CD4-positive, alpha-beta T cell treated with Interleukin-6 at 100 ng/mL for 8 hours (primary cell): Measurements from ENCODE around the gene TESK2.
"Not testable (repeated sequence)": the region's sequence is repeated elsewhere in the genome, so short reads cannot be mapped to it uniquely, and the experiment has no call there.

ENCODE experiments used
- DNase-seq: peaks from one replicate; pipeline ENCODE4 v3.0.0-alpha.2; 2020; ENCODE audit warnings: mixed read lengths, low spot score

The TESK2 gene, protein sequence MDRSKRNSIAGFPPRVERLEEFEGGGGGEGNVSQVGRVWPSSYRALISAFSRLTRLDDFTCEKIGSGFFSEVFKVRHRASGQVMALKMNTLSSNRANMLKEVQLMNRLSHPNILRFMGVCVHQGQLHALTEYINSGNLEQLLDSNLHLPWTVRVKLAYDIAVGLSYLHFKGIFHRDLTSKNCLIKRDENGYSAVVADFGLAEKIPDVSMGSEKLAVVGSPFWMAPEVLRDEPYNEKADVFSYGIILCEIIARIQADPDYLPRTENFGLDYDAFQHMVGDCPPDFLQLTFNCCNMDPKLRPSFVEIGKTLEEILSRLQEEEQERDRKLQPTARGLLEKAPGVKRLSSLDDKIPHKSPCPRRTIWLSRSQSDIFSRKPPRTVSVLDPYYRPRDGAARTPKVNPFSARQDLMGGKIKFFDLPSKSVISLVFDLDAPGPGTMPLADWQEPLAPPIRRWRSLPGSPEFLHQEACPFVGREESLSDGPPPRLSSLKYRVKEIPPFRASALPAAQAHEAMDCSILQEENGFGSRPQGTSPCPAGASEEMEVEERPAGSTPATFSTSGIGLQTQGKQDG

GRCh38 chr1:45490626-45491486 is at the start of gene TESK2:
TESK2 (minus strand) TSS chr1:45491163; CDS start chr1:45457785, 33,378 bp downstream.
- peak; percentile 99 for DNase-seq

DNA sequence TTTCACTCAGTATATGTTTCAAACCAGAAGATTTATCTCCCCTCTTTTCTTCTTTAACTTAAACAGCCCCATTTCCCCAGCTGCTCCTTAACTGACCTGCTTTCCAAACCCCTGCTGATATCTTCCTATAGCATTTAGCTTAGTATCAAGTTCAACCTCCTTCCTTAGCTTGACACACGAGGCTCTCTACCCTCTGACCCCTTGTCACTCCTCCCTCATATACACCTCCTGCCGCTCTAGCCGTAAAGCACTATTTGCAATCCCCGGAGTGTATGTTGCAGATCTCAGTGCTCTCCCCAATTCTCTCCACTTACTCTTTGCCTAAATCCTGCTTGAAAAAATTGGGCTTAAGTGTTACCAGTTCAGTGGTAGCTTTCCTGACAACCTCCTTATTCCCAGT is 45.9 kb upstream of the TESK2 start:
- DNase-seq, result no peak

- no peak for DNase-seq
Measured at GRCh38 chr1:45535988-45536766, 45.2 kb upstream of the TESK2 start.

GRCh38 chr1:45531873-45532272 is 40.9 kb upstream of the TESK2 start:
- DNase-seq, result no peak

- DNase-seq, result no peak
Measured at GRCh38 chr1:45530632-45531135, 39.7 kb upstream of the TESK2 start.

- no peak for DNase-seq
Measured at GRCh38 chr1:45526135-45526644, 35.2 kb upstream of the TESK2 start.

DNA sequence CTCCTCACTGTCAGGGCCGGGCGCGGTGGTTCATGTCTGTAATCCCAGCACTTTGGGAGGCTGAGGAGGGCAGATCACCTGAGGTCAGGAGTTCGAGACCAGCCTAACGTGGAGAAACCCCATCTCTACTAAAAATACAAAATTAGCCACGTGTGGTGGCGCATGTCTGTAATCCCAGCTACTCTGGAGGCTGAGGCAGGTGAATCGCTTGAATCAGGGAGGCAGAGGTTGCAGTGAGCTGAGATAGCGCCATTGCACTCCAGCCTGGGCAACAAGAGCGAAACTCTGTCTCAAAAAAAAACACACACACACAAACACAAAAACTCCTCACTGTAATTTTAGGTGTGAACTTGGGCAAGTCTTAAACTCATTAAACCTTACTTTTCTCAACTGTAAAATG is 33.0 kb upstream of the TESK2 start:
- DNase-seq, result not testable (repeated sequence)

DNA sequence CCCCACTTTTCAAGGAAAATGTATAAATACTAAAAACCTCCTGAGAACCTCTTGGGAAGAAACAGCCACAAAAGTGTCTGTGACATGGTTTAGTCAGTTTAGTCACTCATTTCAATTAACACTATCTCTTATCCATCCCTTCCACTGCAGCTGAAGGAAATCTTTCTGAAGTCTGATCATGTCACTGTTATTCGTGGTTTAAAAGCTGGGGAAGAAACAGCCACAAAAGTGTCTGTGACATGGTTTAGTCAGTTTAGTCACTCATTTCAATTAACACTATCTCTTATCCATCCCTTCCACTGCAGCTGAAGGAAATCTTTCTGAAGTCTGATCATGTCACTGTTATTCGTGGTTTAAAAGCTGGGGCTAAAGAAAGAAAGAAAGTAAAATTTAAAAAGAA is 32.6 kb upstream of the TESK2 start:
- not testable (repeated sequence) for DNase-seq

DNA sequence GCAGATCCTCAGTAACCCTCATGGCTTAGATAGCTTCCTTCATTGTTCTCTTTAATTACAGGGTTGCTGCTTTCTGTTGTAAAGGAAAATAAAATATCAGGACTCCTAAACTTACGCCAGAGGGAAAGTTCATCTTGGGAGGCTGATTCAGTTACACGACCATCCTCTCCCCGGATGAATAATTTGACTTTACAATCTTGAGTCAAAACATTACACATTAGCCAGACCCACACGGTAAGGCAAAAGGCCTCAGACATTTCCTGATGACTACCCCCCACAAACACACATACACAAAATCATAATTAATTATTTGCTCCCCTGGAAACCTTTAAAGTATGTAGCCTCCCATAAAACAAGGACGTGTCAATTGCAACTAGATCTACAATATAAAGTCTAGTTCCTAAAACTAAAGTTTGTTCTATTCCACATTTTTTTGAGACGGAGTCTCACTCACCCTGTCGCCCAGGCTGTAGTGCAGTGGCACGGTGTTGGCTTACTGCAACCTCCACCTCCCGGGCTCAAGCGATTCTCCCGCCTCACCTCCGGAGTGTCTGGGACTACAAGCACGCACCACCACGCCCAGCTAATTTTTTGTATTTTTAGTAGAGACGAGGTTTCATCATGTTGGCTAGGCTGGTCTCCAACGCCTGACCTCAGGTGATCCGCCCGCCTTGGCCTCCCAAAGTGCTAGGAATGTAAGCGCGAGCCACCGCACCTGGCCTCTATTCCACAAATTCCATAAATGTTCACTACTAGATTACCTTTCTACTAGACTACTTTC is 31.6 kb upstream of the TESK2 start:
- DNase-seq, result no peak

GRCh38 chr1:45521413-45522323 is 30.7 kb upstream of the TESK2 start, which contains the start of gene PRDX1:
PRDX1 (minus strand) TSS chr1:45521884; CDS start chr1:45519043, 2,841 bp downstream.
- DNase-seq, result peak; percentile 96

- DNase-seq, result not testable (repeated sequence)
Measured at GRCh38 chr1:45519774-45520173, 28.8 kb upstream of the TESK2 start.

- no peak for DNase-seq
Measured at GRCh38 chr1:45518910-45519309, 27.9 kb upstream of the TESK2 start.

- DNase-seq, result not testable (repeated sequence)
Measured at GRCh38 chr1:45518366-45518765, 27.4 kb upstream of the TESK2 start.

DNA sequence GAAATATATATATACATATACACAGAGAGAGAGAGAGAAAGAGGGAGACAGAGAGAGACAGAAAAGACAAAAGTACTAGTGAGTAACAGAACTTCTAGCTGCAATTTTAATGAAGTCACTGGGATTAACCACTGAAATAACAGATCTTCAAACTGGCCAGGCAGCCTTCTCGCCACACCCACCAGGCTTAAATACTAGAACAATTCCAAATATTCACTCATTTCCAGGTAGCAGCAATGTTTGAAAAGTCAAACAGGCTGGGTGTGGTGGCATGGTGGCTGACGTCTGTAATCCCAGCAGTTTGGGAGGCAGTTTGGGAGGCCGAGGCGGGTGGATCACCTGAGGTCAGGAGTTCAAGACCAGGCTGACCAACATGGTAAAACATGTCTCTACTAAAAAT is 25.5 kb upstream of the TESK2 start:
- DNase-seq, result no peak

GRCh38 chr1:45516036-45516435 is 25.1 kb upstream of the TESK2 start:
- no peak for DNase-seq

DNA sequence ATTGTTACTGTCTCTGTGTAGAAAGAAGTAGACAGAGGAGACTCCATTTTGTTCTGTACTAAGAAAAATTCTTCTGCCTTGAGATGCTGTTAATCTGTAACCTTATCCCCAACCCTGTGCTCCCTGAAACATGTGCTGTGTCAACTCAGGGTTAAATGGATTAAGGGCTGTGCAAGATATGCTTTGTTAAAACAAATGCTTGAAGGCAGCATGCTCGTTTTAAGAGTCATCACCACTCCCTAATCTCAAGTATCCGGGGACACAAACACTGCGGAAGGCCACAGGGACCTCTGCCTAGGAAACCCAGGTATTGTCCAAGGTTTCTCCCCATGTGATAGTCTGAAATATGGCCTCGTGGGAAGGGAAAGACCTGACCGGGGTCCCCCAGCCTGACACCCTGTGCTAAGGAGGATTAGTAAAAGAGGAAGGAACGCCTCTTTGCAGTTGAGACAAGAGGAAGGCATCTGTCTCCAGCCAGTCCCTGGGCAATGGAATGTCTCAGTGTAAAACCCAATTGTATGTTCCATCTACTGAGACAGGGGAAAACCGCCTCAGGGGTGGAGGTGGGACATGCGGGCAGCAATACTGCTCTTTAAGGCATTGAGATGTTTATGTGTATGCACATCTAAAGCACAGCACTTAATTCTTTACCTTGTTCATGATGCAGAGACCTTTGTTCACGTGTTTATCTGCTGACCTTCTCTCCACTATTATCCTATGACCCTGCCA is 22.7 kb upstream of the TESK2 start:
- DNase-seq, result not testable (repeated sequence)

DNA sequence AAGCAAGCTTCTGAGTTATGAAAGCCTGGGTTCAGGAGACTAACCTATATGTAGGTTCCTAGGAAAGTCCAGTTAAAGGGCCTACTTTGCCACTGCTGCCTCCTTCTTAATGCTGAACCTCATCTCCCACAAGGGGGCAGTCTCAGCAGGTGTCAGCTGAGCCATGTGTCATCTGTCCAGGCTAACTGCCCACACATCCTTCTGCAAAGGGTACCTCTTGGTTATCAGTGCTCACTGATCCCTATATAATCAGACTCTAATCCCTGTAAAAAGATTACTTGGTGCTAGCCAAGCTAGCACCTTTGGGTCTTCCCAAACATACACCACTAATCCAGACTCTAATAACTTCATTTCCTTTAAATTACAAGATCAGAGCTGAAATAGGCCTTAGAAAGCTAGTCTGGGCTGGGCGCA is 21.7 kb upstream of the TESK2 start:
- DNase-seq, result peak; percentile 52

DNA sequence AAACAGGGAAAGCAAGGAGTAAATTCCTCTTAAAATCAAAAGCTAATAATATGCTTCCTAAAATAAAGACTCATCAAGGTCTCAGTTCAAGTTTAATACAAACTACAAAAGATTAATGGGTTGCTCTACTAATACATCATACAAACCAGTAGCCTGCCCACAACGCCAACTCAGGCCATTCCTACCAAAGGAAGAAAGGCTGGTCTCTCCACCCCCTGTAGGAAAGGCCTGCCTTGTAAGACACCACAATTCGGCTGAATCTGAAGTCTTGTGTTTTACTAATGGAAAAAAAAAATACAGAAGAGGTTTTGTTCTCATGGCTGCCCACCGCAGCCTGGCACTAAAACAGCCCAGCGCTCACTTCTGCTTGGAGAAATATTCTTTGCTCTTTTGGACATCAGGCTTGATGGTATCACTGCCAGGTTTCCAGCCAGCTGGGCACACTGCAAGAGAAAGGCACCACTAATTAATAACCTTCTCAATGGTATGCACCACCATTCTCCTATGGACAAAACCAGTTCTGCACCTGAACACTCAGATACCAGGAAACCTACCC is 20.1 kb upstream of the TESK2 start:
- no peak for DNase-seq
